GM12873 (cell line): Measurements from ENCODE around the gene ARSB.

ENCODE experiments used
- CTCF ChIP-seq: IDR thresholded peaks from 2 replicates; pipeline ENCODE4 v1.5.1; 2012; ENCODE audit warnings: low read depth, mild to moderate bottlenecking, moderate library complexity, low read length, control low read depth; ENCODE audit not compliant: insufficient read depth; ENCODE audit errors: missing control alignments

Gene ARSB

GRCh38 chr5:78905084-78905938, 79.8 kb downstream of the ARSB start:
- TF ChIP-seq CTCF: no peak

GRCh38 chr5:78903861-78904260, 81.2 kb downstream of the ARSB start:
- no peak for TF ChIP-seq CTCF

GRCh38 chr5:78903353-78903752, 81.8 kb downstream of the ARSB start:
- TF ChIP-seq CTCF: no peak

- TF ChIP-seq CTCF: peak; percentile 85
Observed at GRCh38 chr5:78899922-78900362, 85.2 kb downstream of the ARSB start.

GRCh38 chr5:78896132-78896531, 89.0 kb downstream of the ARSB start:
- TF ChIP-seq CTCF: no peak

- TF ChIP-seq CTCF: no peak
Observed at GRCh38 chr5:78895616-78896015, 89.5 kb downstream of the ARSB start.

GRCh38 chr5:78893940-78894677, 91.0 kb downstream of the ARSB start:
- no peak for TF ChIP-seq CTCF
